ENCODE measurements around the gene DHX30.

The DHX30 gene

DNA sequence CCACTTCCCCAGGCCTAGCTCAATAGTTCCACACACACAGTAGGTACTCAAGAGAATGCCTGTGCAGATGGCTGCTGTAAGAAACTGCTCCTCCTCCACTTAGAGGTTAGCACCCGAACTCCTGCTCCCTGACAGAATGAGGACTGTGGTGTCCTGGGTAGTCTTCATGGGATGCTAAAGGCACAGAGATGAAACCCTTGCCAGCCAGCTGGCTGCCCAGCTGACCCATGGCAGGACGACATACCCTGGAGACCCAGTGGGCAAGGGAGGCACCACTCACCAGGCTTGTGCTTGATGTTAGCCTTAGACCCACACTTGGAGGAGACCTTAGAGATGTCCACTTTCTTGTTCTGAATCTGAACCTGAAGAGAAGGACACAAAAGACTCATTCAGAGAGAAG lies 54.2 kb downstream of the DHX30 start:
- H3K4me3 ChIP-seq (replicated peaks; ENCODE audit: low read depth, low read length): no peak overlapping the region
- DNase-seq (ENCODE audit: extremely low read depth, insufficient read length): no peak
- TF ChIP-seq CTCF (IDR thresholded peaks at IDR 0.05; ENCODE audit: insufficient read depth, low read length, poor library complexity, severe bottlenecking): no peak
- no peaks in the 10 kb centered on the region for H3K27me3 ChIP-seq (replicated peaks; ENCODE audit: control insufficient read depth, insufficient read depth, low read length)
- peaks cover 34% of the 10 kb centered on the region for H3K36me3 ChIP-seq (ENCODE audit: control insufficient read depth, insufficient read depth, low read length)

DNA sequence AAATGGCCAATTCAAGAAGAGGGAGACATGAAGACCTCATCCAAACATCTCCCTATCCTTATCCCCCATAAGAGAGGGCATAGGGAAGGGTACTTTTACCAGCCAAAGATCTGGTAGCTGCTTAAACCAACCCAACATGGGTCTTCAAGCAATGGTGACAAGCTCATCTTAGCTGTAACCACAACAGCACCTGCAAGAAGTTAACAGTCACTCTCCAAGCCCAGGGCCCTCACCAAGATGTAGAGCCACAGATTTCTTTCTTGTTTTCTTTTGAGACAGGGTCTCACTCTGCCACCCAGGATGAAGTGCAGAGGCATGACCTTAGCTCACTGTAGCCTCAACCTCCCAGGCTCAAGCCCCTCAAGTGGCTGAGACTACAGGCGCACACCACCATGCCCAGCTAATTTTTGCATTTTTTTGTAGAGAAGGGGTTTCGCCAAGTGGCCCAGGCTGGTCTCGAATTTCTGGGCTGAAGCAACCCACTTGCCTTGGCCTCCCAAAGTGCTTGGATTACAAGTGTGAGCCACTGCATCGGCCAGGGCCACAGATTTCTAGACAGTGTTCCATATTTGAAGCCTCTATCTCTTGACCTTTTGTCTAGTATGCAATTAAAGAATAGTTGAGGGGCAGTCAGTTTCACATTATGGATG lies 57.1 kb downstream of the DHX30 start:
- Histone ChIP-seq H3K36me3 (ENCODE audit: control insufficient read depth, insufficient read depth, low read length) (peaks cover 27% of the 10 kb centered on the region), H3K4me3 (replicated peaks; ENCODE audit: low read depth, low read length) (no peak overlapping the region), H3K27me3 (replicated peaks; ENCODE audit: control insufficient read depth, insufficient read depth, low read length) (no peaks in the 10 kb centered on the region)
- DNase-seq (ENCODE audit: extremely low read depth, insufficient read length): no peak
- no peak for TF ChIP-seq CTCF (IDR thresholded peaks at IDR 0.05; ENCODE audit: insufficient read depth, low read length, poor library complexity, severe bottlenecking)

DNA sequence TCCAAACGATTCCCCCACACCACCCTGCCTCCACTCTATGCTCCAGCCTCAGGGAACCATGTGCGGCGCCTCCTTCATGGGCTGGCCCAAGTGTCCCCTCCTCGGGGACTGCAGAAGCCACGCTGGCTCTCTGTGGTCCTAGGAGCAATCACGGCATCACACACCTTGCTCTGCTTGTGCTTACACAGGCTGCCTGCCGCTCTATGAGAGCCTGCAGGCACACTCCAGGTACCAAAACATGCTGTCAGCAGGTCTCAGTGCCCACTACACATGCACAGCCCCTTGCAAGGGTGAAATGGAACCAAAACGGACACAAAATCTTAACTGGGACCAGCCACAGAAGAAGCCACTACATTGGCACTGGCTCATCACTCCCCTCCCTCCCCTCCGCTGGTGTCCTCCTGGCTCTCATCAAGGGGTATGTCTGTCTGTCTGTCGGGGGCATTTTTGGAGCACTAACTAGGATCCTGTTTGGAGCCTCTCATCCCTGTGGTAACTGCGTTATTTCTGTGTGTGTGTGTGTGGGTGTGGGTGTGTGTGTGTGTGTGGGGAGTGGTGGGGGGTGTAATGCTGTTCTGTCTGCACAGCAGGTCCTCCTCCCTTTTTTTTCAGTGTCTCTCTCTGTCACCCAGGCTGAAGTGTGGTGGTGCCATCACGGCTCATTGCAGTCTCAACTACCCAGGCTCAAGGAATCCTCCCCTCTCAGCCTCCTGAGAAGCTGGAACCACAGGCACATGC lies 60.6 kb downstream of the DHX30 start:
- no peak for TF ChIP-seq CTCF (IDR thresholded peaks at IDR 0.05; ENCODE audit: insufficient read depth, low read length, poor library complexity, severe bottlenecking)
- no peaks in the 10 kb centered on the region for H3K27me3 ChIP-seq (replicated peaks; ENCODE audit: control insufficient read depth, insufficient read depth, low read length)
- H3K4me3 ChIP-seq (replicated peaks; ENCODE audit: low read depth, low read length): no peak overlapping the region
- H3K36me3 ChIP-seq (ENCODE audit: control insufficient read depth, insufficient read depth, low read length): peaks cover 29% of the 10 kb centered on the region
- DNase-seq (ENCODE audit: extremely low read depth, insufficient read length): no peak

DNA sequence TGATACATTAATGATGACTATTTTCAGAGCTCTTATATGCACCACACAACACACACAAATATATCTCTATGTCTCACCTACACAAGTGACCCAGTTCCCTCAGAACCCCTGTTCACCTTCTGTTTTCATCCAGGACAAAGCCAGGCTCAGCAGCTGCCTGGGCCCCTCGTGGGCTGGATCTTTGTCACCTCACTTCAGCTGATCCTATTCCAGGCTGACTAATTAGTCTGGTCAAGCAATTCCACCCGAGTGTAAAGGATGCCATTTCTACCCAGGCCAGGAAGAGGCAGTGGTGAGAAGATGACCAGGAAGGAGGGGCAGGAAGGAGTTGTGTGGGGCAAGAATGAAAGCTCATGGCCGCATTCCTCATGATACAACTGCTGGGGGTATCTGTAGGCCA lies 62.3 kb downstream of the DHX30 start:
- Histone ChIP-seq H3K36me3 (ENCODE audit: control insufficient read depth, insufficient read depth, low read length) (peaks cover 32% of the 10 kb centered on the region), H3K27me3 (replicated peaks; ENCODE audit: control insufficient read depth, insufficient read depth, low read length) (no peaks in the 10 kb centered on the region), H3K4me3 (replicated peaks; ENCODE audit: low read depth, low read length) (no peak overlapping the region)
- DNase-seq (ENCODE audit: extremely low read depth, insufficient read length): no peak
- TF ChIP-seq CTCF (IDR thresholded peaks at IDR 0.05; ENCODE audit: insufficient read depth, low read length, poor library complexity, severe bottlenecking): no peak

DNA sequence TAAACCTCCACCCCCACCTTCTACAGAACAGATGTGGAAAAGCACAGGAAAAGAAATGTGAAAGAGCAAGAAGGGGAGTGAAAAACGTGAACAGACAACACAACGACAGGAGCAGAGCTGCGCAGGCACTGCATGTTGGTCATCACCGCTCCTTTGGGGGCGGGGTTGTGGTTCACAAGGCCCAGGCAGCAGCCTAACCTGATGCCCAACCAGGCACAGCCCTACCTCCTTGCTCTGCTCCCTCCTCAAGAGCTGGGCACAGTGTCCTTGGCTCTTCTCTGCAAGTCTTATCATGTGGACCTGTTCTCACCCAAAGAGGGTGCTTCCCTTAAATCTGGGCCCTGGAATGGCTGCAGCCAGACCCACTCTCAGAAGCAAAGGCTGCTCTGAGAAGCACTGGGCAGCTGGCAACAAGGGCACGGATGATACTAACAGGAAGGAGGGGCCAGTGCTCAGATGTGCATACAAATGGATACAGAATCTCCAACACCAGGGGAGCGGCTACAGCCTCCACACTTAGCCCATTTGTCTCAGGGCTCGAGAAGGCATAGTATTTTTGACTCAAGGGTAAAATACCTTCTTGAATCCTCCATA lies 64.6 kb downstream of the DHX30 start:
- no peak for DNase-seq (ENCODE audit: extremely low read depth, insufficient read length)
- H3K36me3 ChIP-seq (ENCODE audit: control insufficient read depth, insufficient read depth, low read length): peaks cover 45% of the 10 kb centered on the region
- no peak for TF ChIP-seq CTCF (IDR thresholded peaks at IDR 0.05; ENCODE audit: insufficient read depth, low read length, poor library complexity, severe bottlenecking)
- no peaks in the 10 kb centered on the region for H3K27me3 ChIP-seq (replicated peaks; ENCODE audit: control insufficient read depth, insufficient read depth, low read length)
- no peak overlapping the region for H3K4me3 ChIP-seq (replicated peaks; ENCODE audit: low read depth, low read length)
